ENCODE measurements around the gene SLC25A17.

SLC25A17 gene, protein sequence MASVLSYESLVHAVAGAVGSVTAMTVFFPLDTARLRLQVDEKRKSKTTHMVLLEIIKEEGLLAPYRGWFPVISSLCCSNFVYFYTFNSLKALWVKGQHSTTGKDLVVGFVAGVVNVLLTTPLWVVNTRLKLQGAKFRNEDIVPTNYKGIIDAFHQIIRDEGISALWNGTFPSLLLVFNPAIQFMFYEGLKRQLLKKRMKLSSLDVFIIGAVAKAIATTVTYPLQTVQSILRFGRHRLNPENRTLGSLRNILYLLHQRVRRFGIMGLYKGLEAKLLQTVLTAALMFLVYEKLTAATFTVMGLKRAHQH

DNA sequence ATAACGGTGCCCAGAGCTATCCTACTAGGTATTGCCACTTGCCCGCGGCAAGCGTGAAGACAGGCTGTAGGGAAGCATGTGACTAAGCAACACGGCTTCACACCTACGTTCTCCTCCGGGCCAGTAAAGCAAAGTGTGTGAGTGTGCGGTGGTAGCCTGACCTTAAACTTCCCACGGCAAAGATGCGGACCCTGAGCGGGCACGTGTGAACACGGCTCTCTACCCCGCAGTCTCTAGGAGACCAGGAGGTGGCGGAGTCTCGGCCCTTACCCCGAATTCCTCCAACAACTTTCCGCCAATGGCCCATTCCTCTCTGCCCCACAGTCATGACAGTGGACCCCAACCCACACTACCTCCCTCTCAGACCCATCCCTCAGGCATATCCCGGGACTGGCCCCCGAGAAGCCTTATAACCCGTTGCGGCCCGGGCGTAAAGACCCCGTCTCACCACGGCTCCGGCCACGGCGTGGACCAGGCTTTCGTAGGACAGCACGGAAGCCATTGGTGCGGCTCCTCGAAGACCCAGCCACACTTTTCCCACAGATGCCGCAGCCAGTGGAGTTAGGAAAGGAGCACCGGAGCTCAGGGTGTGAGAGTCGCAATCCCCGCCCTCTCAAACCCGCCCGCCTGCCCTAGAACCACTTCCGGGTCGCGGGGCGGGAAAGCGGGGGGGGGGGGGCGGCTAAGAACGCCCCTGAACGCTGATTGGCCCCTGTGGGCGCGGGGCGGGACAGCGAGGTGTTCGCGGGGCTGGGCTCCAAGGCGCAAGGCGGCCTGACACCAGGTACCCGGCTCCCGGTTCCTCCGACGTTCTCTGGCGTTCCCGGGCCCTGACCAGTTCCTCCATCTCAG lies at the start of gene SLC25A17:
TSS of gene SLC25A17 (minus strand) at position 600 of the 852 bp plus-strand sequence. CDS start at position 502, 98 bp downstream.
- TF ChIP-seq, protein P1, sequence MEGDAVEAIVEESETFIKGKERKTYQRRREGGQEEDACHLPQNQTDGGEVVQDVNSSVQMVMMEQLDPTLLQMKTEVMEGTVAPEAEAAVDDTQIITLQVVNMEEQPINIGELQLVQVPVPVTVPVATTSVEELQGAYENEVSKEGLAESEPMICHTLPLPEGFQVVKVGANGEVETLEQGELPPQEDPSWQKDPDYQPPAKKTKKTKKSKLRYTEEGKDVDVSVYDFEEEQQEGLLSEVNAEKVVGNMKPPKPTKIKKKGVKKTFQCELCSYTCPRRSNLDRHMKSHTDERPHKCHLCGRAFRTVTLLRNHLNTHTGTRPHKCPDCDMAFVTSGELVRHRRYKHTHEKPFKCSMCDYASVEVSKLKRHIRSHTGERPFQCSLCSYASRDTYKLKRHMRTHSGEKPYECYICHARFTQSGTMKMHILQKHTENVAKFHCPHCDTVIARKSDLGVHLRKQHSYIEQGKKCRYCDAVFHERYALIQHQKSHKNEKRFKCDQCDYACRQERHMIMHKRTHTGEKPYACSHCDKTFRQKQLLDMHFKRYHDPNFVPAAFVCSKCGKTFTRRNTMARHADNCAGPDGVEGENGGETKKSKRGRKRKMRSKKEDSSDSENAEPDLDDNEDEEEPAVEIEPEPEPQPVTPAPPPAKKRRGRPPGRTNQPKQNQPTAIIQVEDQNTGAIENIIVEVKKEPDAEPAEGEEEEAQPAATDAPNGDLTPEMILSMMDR (IDR thresholded peaks at IDR 0.05), result peak; percentile 49; the same call in 1 of the 2 replicates

DNA sequence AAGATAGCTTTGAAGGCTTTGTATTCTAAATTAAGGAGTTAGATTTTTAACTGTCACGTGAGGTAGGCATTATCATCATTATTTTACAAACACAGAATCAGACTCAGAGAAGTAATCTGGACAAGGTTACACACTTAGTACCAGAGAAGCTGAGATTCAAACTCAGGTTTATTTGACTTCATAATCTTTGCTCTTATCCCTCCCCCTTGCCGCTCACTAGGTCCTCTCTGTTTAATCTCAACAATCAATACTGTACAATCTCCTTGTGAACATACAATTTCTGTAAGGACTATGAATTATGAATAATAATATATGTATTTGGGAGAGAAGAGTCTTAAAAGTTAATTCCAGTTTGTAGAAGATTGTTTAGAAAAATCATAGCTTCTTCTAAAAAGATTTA lies 48.0 kb upstream of the SLC25A17 start:
- TF ChIP-seq, protein P1 (IDR thresholded peaks at IDR 0.05), result no peak

DNA sequence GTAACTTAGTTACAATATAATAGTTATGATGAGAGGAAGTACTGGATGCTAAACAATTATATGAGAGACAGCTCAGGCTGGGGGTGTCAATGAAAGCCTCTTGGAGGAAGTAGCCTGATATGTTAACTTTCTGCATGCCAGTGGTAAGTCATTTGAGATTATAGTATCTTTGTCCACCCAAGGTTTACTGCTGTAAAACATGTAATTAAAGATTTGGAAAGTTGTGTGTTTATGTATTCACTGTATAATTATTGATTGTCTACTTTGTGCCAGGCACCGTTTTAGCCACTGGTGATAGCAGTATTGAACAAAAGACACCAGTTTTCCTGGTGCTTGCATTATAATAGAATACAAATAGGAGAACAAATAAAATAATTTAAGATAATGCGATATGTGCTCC lies 43.4 kb upstream of the SLC25A17 start:
- TF ChIP-seq, protein P1 (IDR thresholded peaks at IDR 0.05), result no peak

DNA sequence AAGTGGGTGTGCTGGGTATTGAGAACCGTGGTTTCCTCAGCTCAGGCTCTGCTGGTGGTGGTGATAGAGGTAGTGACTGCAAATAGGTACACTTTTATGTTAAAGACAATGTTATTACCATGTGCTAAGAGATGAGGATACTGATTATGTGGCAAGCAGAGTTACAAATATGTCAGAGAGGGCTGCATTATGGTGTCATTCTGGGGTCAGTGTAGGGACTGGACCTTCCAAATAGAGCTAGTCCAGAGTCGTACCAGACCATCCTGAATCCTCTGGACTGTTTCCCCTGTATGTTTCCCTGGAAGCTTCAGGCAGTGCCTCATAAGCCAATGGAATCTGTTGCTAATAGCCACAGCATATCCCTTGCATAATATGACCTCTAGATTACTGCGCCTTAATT lies 42.9 kb upstream of the SLC25A17 start, which contains the start of gene DNAJB7:
TSS of gene DNAJB7 (minus strand) at position 101 of the 400 bp plus-strand sequence. CDS start 119 bp downstream, outside the sequence.
- TF ChIP-seq, protein P1 (IDR thresholded peaks at IDR 0.05), result no peak

DNA sequence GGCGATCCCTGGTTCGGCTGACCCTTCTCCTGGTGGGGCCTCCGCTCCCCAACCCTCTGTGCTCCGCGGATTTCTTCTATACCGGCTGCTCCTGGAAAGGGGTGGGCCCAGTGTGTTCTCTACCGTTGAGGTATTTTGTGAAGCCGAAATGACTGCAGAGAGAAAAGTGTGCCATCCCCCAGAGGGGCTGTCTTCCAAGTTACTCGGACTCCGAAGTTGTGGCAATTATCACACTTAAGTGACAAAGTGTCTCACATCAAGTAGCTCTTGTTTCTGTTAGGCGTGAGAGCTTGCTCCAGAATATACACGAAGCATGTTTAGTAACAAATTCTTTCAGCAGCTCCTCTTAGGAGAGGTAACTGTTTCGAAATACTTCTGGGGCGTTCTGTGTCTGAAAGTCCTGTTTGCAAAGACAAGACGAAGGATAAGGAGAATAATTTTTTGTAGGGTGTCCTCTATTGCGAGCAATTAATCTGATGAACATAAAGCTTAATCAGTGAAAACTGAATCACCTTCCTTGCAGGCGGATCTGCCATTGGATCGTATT lies 38.2 kb upstream of the SLC25A17 start:
- TF ChIP-seq, protein P1 (IDR thresholded peaks at IDR 0.05), result no peak

DNA sequence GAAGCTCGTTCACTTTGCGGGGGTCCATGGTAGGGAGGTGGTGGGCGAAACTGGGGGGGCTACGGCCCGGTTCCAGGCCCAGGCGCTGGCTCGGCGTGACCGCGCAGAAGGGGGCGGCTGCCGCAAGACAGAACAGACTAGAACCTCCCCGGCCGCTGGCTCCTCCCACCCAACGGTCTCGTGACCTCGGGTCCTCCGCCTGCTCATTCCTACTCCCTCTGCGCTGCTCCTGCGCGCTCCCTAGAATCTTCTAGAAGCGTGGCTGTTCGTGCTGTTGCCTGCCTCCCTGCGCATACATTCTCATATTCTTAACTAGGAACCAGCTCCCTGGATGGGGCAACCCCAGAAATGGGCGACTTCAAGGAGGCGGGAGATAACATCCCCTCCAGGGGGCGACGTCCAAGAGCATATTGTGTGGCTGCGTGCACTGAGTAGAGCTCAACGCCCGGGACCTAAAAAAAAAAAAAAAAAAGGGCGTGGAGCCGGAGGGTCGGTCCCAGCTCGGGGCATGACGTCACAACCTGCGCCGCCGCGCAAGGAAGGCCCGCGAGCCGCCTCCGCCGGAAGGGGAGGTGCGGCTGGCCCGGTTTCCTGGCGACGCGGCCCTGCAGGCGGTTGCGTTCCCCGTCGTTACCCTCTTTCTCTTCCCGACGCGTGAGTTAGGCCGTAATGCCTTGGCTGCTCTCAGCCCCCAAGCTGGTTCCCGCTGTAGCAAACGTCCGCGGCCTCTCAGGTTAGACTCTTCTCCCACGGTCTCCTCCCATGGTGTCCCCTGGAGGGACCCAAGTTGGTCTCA lies 37.6 kb upstream of the SLC25A17 start, which contains the start of the genes ST13 and XPNPEP3:
TSS of gene ST13 (minus strand) at position 127 of the 796 bp plus-strand sequence. CDS start at position 28, 99 bp downstream.
TSS of gene XPNPEP3 (plus strand) at position 636 of the 796 bp plus-strand sequence. CDS start at position 670, 34 bp downstream.
- TF ChIP-seq, protein P1 (IDR thresholded peaks at IDR 0.05), result no peak
